HEK293 (cell line): Measurements from ENCODE around the gene CASZ1.

ENCODE experiments used
- CTCF ChIA-PET: fragments of 350-600 bp; formaldehyde crosslinking; extraction: SDS; loops from one replicate; lab custom pipeline; 2021; ENCODE audit warnings: antibody characterized with exemption; lab: Yijun Ruan, JAX
- POLR2A ChIA-PET: fragments of 300-600 bp; formaldehyde crosslinking; extraction: SDS; loops from one replicate; lab custom pipeline; 2020; ENCODE audit warnings: antibody characterized with exemption, inconsistent platforms; lab: Yijun Ruan, JAX
- H3K27ac ChIP-seq: fragments of 200-500 bp; sonication (Bioruptor generic); 2 replicates; pipeline ENCODE4 v1.5.1; 2014; ENCODE audit warnings: low read depth, low read length, control low read depth, inconsistent platforms; ENCODE audit errors: extremely low read depth
- H3K36me3 ChIP-seq, 2 experiments: fragments of 200-500 bp in 1 of 2; sonication (Bioruptor generic) in 1 of 2; 1 replicate in 1 of 2; 2 replicates in 1 of 2; pipeline ENCODE4 v1.5.1; 2014 to 2017; ENCODE audit warnings: inconsistent platforms in 2 of 2, low read length in 2 of 2; ENCODE audit not compliant: control insufficient read depth in 2 of 2, insufficient read depth in 1 of 2
- H3K4me1 ChIP-seq: fragments of 200-500 bp; sonication (Bioruptor generic); 2 replicates; pipeline ENCODE4 v1.5.1; 2014; ENCODE audit warnings: mild to moderate bottlenecking, low read length, inconsistent platforms; ENCODE audit not compliant: control insufficient read depth, insufficient read depth
- H3K4me3 ChIP-seq: 2 replicates; pipeline ENCODE4 v1.5.1; 2011; ENCODE audit warnings: low read depth, mild to moderate bottlenecking, control low read depth, low read length, moderate library complexity
- H3K9me3 ChIP-seq: fragments of 200-500 bp; sonication (Bioruptor generic); 2 replicates; pipeline ENCODE4 v1.5.1; 2014; ENCODE audit warnings: low read depth, low read length, inconsistent platforms; ENCODE audit not compliant: control insufficient read depth, insufficient read depth
- EGR2 ChIP-seq: fragments of 450-650 bp; formaldehyde crosslinking; IDR thresholded peaks from 2 replicates; pipeline ENCODE4 v1.5.1; 2016; ENCODE audit warnings: low read depth, missing biosample characterization, missing genetic modification characterization
- GLIS1 ChIP-seq: fragments of 450-650 bp; formaldehyde crosslinking; IDR thresholded peaks from 2 replicates; pipeline ENCODE4 v1.5.1; 2016; ENCODE audit warnings: missing biosample characterization, missing genetic modification characterization
- IKZF3 ChIP-seq: fragments of 450-650 bp; IDR thresholded peaks from 2 replicates; pipeline ENCODE4 v1.5.0; 2018; ENCODE audit warnings: missing biosample characterization, mild to moderate bottlenecking, missing genetic modification characterization, moderate library complexity
- MEIS1 ChIP-seq: sonication (generic); formaldehyde crosslinking; IDR thresholded peaks from 2 replicates; pipeline ENCODE4 v1.8.1; 2022; ENCODE audit warnings: missing genetic modification reagents, mild to moderate bottlenecking, borderline replicate concordance
- PATZ1 ChIP-seq: fragments of 450-650 bp; formaldehyde crosslinking; IDR thresholded peaks from 2 replicates; pipeline ENCODE4 v1.5.1; 2016; ENCODE audit warnings: missing biosample characterization, missing genetic modification characterization
- PRDM2 ChIP-seq: fragments of 450-650 bp; formaldehyde crosslinking; IDR thresholded peaks from 2 replicates; pipeline ENCODE4 v1.5.1; 2016; ENCODE audit warnings: missing biosample characterization, missing genetic modification characterization, borderline replicate concordance
- SP7 ChIP-seq: fragments of 450-650 bp; formaldehyde crosslinking; IDR thresholded peaks from 2 replicates; pipeline ENCODE4 v1.5.1; 2016; ENCODE audit warnings: missing biosample characterization, missing genetic modification characterization
- ZBTB44 ChIP-seq: fragments of 450-650 bp; IDR thresholded peaks from 2 replicates; pipeline ENCODE4 v1.5.1; 2018; ENCODE audit warnings: missing biosample characterization, mild to moderate bottlenecking, missing genetic modification characterization
- ZBTB6 ChIP-seq: fragments of 450-650 bp; formaldehyde crosslinking; IDR thresholded peaks from 2 replicates; pipeline ENCODE4 v1.5.1; 2017; ENCODE audit warnings: missing biosample characterization, missing genetic modification characterization
- ZFHX2 ChIP-seq: fragments of 450-650 bp; formaldehyde crosslinking; conservative IDR thresholded peaks from 2 replicates; pipeline ENCODE4 v1.5.1; 2016; ENCODE audit warnings: missing biosample characterization, missing genetic modification characterization
- ZNF133 ChIP-seq: fragments of 450-650 bp; formaldehyde crosslinking; IDR thresholded peaks from 2 replicates; pipeline ENCODE4 v1.5.1; 2016; ENCODE audit warnings: missing biosample characterization, missing genetic modification characterization
- ZNF18 ChIP-seq: fragments of 450-650 bp; formaldehyde crosslinking; IDR thresholded peaks from 2 replicates; pipeline ENCODE4 v1.5.1; 2016; ENCODE audit warnings: missing biosample characterization, missing genetic modification characterization
- ZNF223 ChIP-seq: fragments of 450-650 bp; formaldehyde crosslinking; IDR thresholded peaks from 2 replicates; pipeline ENCODE4 v1.5.1; 2016; ENCODE audit warnings: missing biosample characterization, missing genetic modification characterization
- ZNF37A ChIP-seq: fragments of 450-650 bp; IDR thresholded peaks from 2 replicates; pipeline ENCODE4 v1.5.1; 2018; ENCODE audit warnings: missing biosample characterization, missing genetic modification characterization
- ZNF398 ChIP-seq: fragments of 450-650 bp; formaldehyde crosslinking; IDR thresholded peaks from 2 replicates; pipeline ENCODE4 v1.5.1; 2017; ENCODE audit warnings: missing biosample characterization, missing genetic modification characterization
- ZNF423 ChIP-seq: fragments of 450-650 bp; formaldehyde crosslinking; IDR thresholded peaks from 2 replicates; pipeline ENCODE4 v1.5.1; 2016; ENCODE audit warnings: missing biosample characterization, missing genetic modification characterization
- ZNF843 ChIP-seq: fragments of 450-650 bp; formaldehyde crosslinking; IDR thresholded peaks from 2 replicates; pipeline ENCODE4 v1.5.1; 2016; ENCODE audit warnings: missing biosample characterization, missing genetic modification characterization

CASZ1 gene

GRCh38 chr1:10640843-10641553 lies 155.4 kb downstream of the CASZ1 start:
- H3K9me3 ChIP-seq = no peaks in the 10 kb centered on the region
- TF ChIP-seq ZBTB6 (tag by site-specific recombination) = no peak
- TF ChIP-seq ZNF398 (tag by site-specific recombination) = no peak
- TF ChIP-seq ZNF133 (tag by site-specific recombination) = no peak
- peak; percentile 48; the same call in 1 of the 2 replicates for TF ChIP-seq EGR2 (tag by site-specific recombination)
- TF ChIP-seq PRDM2 (tag by site-specific recombination) = no peak
- peak; percentile 65 for TF ChIP-seq ZFHX2 (tag by site-specific recombination)
- no peak overlapping the region for H3K4me3 ChIP-seq
- no peaks in the 10 kb centered on the region for H3K4me1 ChIP-seq
- ChIA-PET CTCF (no interaction called here), POLR2A (interaction anchor here (0.7 kb wide), 1 partner anchor 689 kb away, joined by 8 read pairs; no protein-coding TSS in a partner anchor)
- H3K27ac ChIP-seq = no peak overlapping the region
- H3K36me3 ChIP-seq = peaks cover 0 to 31% of the 10 kb centered on the region in 2 experiments; a peak in 1 of 3 replicates

GRCh38 chr1:10639775-10640578 lies 156.5 kb downstream of the CASZ1 start:
- Histone ChIP-seq H3K9me3 (no peaks in the 10 kb centered on the region), H3K4me1 (peaks cover 4% of the 10 kb centered on the region; the same call in 1 of the 2 replicates), H3K27ac (no peak overlapping the region), H3K4me3 (no peak overlapping the region), H3K36me3 (peaks cover 0 to 25% of the 10 kb centered on the region in 2 experiments; a peak in 1 of 3 replicates)
- POLR2A ChIA-PET = no interaction called here
- CTCF ChIA-PET = no interaction called here
- no peak for TF ChIP-seq ZNF37A (tag by site-specific recombination)
- 0 out of 2 replicates have a peak, but pooled peaks have one; percentile 24 for TF ChIP-seq ZNF18 (tag by site-specific recombination)
- no peak for TF ChIP-seq ZNF843 (tag by site-specific recombination)
- peak; percentile 90 for TF ChIP-seq GLIS1 (tag by site-specific recombination)
- TF ChIP-seq MEIS1 (CRISPR knock-in tag) = no peak
- peak; percentile 77 for TF ChIP-seq SP7 (tag by site-specific recombination)
- TF ChIP-seq ZNF223 (tag by site-specific recombination) = no peak
- TF ChIP-seq ZBTB44 (tag by site-specific recombination) = peak; percentile 13; the same call in 1 of the 2 replicates
- TF ChIP-seq PATZ1 (tag by site-specific recombination) = peak; percentile 70
- peak; percentile 21; the same call in 1 of the 2 replicates for TF ChIP-seq IKZF3 (tag by site-specific recombination)
- peak; percentile 61; the same call in 1 of the 2 replicates for TF ChIP-seq ZNF423 (tag by site-specific recombination)
